Large intestine (tissue), 3 donors: Measurements from ENCODE around the gene TIMM17B. TPM values are rescaled to one million over a fixed set of nuclear protein-coding genes. Genes with fewer than 3 reads are reported as not detected.
A peak's percentile ranks its signal among the peaks of the same experiment; 100 is the strongest.
"Not testable (repeated sequence)": the region's sequence is repeated elsewhere in the genome, so short reads cannot be mapped to it uniquely, and the experiment has no call there.

Experiments used
- DNase-seq, 2 donors: peaks; one replicate each; pipeline versions ENCODE4 v3.0.0 to v3.0.0-alpha.2; 2013
- H3K27ac ChIP-seq: one replicate; pipeline ENCODE4 v1.5.1; 2013; ENCODE audit warnings: low read length
- H3K27me3 ChIP-seq: 2 replicates; pipeline ENCODE4 v1.6.1; 2013; ENCODE audit warnings: low read length; ENCODE audit not compliant: control insufficient read depth, insufficient read depth
- H3K36me3 ChIP-seq: 2 replicates; pipeline ENCODE4 v1.6.1; 2013; ENCODE audit warnings: low read length; ENCODE audit not compliant: control insufficient read depth, insufficient read depth
- H3K4me1 ChIP-seq: one replicate; pipeline ENCODE4 v1.6.1; 2013; ENCODE audit warnings: low read length; ENCODE audit not compliant: control insufficient read depth, insufficient read depth
- H3K4me3 ChIP-seq: one replicate; pipeline ENCODE4 v1.5.1; 2013; ENCODE audit warnings: low read length
- H3K9me3 ChIP-seq: one replicate; pipeline ENCODE4 v1.6.1; 2013; ENCODE audit warnings: mild to moderate bottlenecking, low read depth, low read length, moderate library complexity; ENCODE audit not compliant: control insufficient read depth
- WGBS: methylation state at CpG from one replicate; pipeline ENCODE4 v1.1.5; 2013; ENCODE audit warnings: low lambda C conversion rate; ENCODE audit not compliant: insufficient coverage; 5-methylcytosine and 5-hydroxymethylcytosine counted together
- polyA plus RNA-seq: library from polyadenylated mRNA; unstranded; fragments of 120-200 nt; gene quantifications from one replicate; pipeline ENCODE4 v1.2.1, GENCODE V29; 2013

TIMM17B gene
- polyA plus RNA-seq, 1 donor, result 42.3 TPM

GRCh38 chrX:48893556-48894348, 3.8 kb downstream of the TIMM17B start:
- DNase-seq, result no peak
- no peak overlapping the region for H3K4me3 ChIP-seq
- peaks cover 10% of the 10 kb centered on the region for H3K4me1 ChIP-seq
- H3K27ac ChIP-seq, result no peak overlapping the region
- peaks cover 26% of the 10 kb centered on the region for H3K36me3 ChIP-seq
- WGBS, result no CpG with 5 or more reads among the region's 16 CpGs
- H3K9me3 ChIP-seq, result no peaks in the 10 kb centered on the region
- no peaks in the 10 kb centered on the region for H3K27me3 ChIP-seq

- Histone ChIP-seq H3K27ac (no peak overlapping the region), H3K9me3 (no peaks in the 10 kb centered on the region), H3K36me3 (peaks cover 26% of the 10 kb centered on the region), H3K27me3 (no peaks in the 10 kb centered on the region), H3K4me1 (peaks cover 10% of the 10 kb centered on the region), H3K4me3 (no peak overlapping the region)
- WGBS, result no CpG with 5 or more reads among the region's 4 CpGs
- no peak for DNase-seq
These were observed 4.7 kb downstream of the TIMM17B start for GRCh38 chrX:48892896-48893295.

- WGBS, result no CpG with 5 or more reads among the region's 68 CpGs
- Histone ChIP-seq H3K27me3 (no peaks in the 10 kb centered on the region), H3K9me3 (no peaks in the 10 kb centered on the region), H3K4me1 (peaks cover 10% of the 10 kb centered on the region), H3K27ac (peak overlapping the region; percentile 56), H3K4me3 (peak overlapping the region; percentile 55), H3K36me3 (peaks cover 26% of the 10 kb centered on the region)
- peak; percentile 86 to 92 for DNase-seq
These were observed 5.9 kb downstream of the TIMM17B start for GRCh38 chrX:48891402-48892288.

GRCh38 chrX:48890934-48891401, 6.6 kb downstream of the TIMM17B start:
- Histone ChIP-seq H3K4me3 (peak overlapping the region; percentile 55), H3K4me1 (peaks cover 5% of the 10 kb centered on the region), H3K36me3 (peaks cover 26% of the 10 kb centered on the region), H3K9me3 (no peaks in the 10 kb centered on the region), H3K27ac (peak overlapping the region; percentile 56), H3K27me3 (no peaks in the 10 kb centered on the region)
- no peak for DNase-seq
- WGBS, result 0% methylated on average over 2 of the region's 35 CpGs

- WGBS, result 10% methylated on average over 4 of the region's 15 CpGs
- Histone ChIP-seq H3K27me3 (no peaks in the 10 kb centered on the region), H3K36me3 (peaks cover 25% of the 10 kb centered on the region), H3K9me3 (no peaks in the 10 kb centered on the region), H3K4me3 (peak overlapping the region; percentile 55), H3K4me1 (peaks cover 5% of the 10 kb centered on the region), H3K27ac (peak overlapping the region; percentile 56)
- DNase-seq, result no peak
These were observed 7.2 kb downstream of the TIMM17B start for GRCh38 chrX:48890296-48890925.

- H3K9me3 ChIP-seq, H3K27me3 ChIP-seq, H3K4me3 ChIP-seq, H3K4me1 ChIP-seq, H3K36me3 ChIP-seq, H3K27ac ChIP-seq, DNase-seq: not testable (repeated sequence)
- no CpG with 5 or more reads among the region's 5 CpGs for WGBS
These were observed 11.0 kb downstream of the TIMM17B start for GRCh38 chrX:48886586-48886985.

- Histone ChIP-seq H3K4me3 (no peak overlapping the region), H3K27me3 (no peaks in the 10 kb centered on the region), H3K9me3 (no peaks in the 10 kb centered on the region), H3K27ac (no peak overlapping the region), H3K36me3 (no peaks in the 10 kb centered on the region), H3K4me1 (no peaks in the 10 kb centered on the region)
- no CpG with 5 or more reads among the region's 10 CpGs for WGBS
- no peak for DNase-seq
These were observed 13.8 kb downstream of the TIMM17B start for GRCh38 chrX:48883729-48884128.

GRCh38 chrX:48876944-48877343, 20.6 kb downstream of the TIMM17B start:
- H3K27me3 ChIP-seq, H3K4me1 ChIP-seq, H3K27ac ChIP-seq, H3K4me3 ChIP-seq, H3K36me3 ChIP-seq, H3K9me3 ChIP-seq, DNase-seq: not testable (repeated sequence)
- no CpG with 5 or more reads among the region's 4 CpGs for WGBS

GRCh38 chrX:48872017-48872416, 25.6 kb downstream of the TIMM17B start:
- H3K4me3 ChIP-seq, H3K27ac ChIP-seq, DNase-seq, H3K9me3 ChIP-seq, H3K27me3 ChIP-seq, H3K4me1 ChIP-seq, H3K36me3 ChIP-seq: not testable (repeated sequence)
- no CpG with 5 or more reads among the region's 2 CpGs for WGBS

- DNase-seq, result no peak
- no CpG with 5 or more reads among the region's 4 CpGs for WGBS
- Histone ChIP-seq H3K27ac (no peak overlapping the region), H3K9me3 (no peaks in the 10 kb centered on the region), H3K27me3 (no peaks in the 10 kb centered on the region), H3K4me1 (no peaks in the 10 kb centered on the region), H3K4me3 (no peak overlapping the region), H3K36me3 (no peaks in the 10 kb centered on the region)
These were observed 33.4 kb downstream of the TIMM17B start for GRCh38 chrX:48864210-48864609.
